ENCODE results near the gene COIL.

GRCh38 chr17:56983366-56983765 is 22.5 kb upstream of the COIL start:
- TF ChIP-seq POLR2A (IDR thresholded peaks at IDR 0.05) (no peak), CTCF (IDR thresholded peaks at IDR 0.05) (no peak)

Data from esophagus squamous epithelium (tissue), 4 donors.